ENCODE measurements around the gene HIBADH.

- TF ChIP-seq POLR2AphosphoS5 (IDR thresholded peaks at IDR 0.05) (no peak), POLR2A (IDR thresholded peaks at IDR 0.05) (no peak)
Observed at GRCh38 chr7:27665531-27665930, 2.8 kb upstream of the HIBADH start.
